ENCODE results near the gene CMTM8.

Gene CMTM8

GRCh38 chr3:32194653-32195052 is 43.8 kb upstream of the CMTM8 start:
- H2AK5ac ChIP-seq (ENCODE audit: low read length), result no peak overlapping the region
- no peaks in the 10 kb centered on the region for H3K27me3 ChIP-seq (ENCODE audit: insufficient read depth, low read length)
- no peak overlapping the region for H2AFZ ChIP-seq (ENCODE audit: insufficient read depth, low read length, poor library complexity)
- no peaks in the 10 kb centered on the region for H3K79me2 ChIP-seq (ENCODE audit: control insufficient read depth, insufficient read depth, low read length, poor library complexity)
- H3K4me3 ChIP-seq (ENCODE audit: low read depth, low read length), result no peak overlapping the region
- no peak overlapping the region for H3K4ac ChIP-seq (ENCODE audit: low read depth, low read length)
- no peak overlapping the region for H3K14ac ChIP-seq (ENCODE audit: low read length)
- no peaks in the 10 kb centered on the region for H3K36me3 ChIP-seq (ENCODE audit: control insufficient read depth in 1 of 2, insufficient read depth in 2 of 2, low read length in 2 of 2)
- no peak overlapping the region for H4K91ac ChIP-seq (ENCODE audit: low read depth, low read length)
- no CpG with 5 or more reads among the region's 1 CpG for WGBS (ENCODE audit: extremely low coverage, insufficient coverage, insufficient read length)
- no peak overlapping the region for H2BK12ac ChIP-seq (ENCODE audit: low read length)
- no peaks in the 10 kb centered on the region for H3K9me3 ChIP-seq (ENCODE audit: insufficient read depth, low read depth, low read length)
- no peak overlapping the region for H3K4me2 ChIP-seq (ENCODE audit: low read length)
- H3K79me1 ChIP-seq (ENCODE audit: low read length), result no peaks in the 10 kb centered on the region
- no peak overlapping the region for H2BK120ac ChIP-seq (ENCODE audit: insufficient read depth, low read length, poor library complexity)
- no peak overlapping the region for H2BK5ac ChIP-seq (ENCODE audit: low read depth, low read length, poor library complexity)
- H3K23ac ChIP-seq (ENCODE audit: low read length), result no peak overlapping the region
- no peak overlapping the region for H3K18ac ChIP-seq (ENCODE audit: low read length)
- H4K8ac ChIP-seq (ENCODE audit: low read depth, low read length), result no peak overlapping the region
- H3K9ac ChIP-seq (ENCODE audit: low read length), result no peak overlapping the region
- H3K27ac ChIP-seq (ENCODE audit: low read depth, low read length), result no peak overlapping the region
- DNase-seq, result no peak
- H3K4me1 ChIP-seq (ENCODE audit: control insufficient read depth in 1 of 2, insufficient read depth in 2 of 2, low read length in 2 of 2), result peaks cover 0 to 3% of the 10 kb centered on the region in 2 experiments
- no peak overlapping the region for H4K12ac ChIP-seq (ENCODE audit: low read depth, low read length)

- H2AFZ ChIP-seq (ENCODE audit: insufficient read depth, low read length, poor library complexity), result no peak overlapping the region
- no peak overlapping the region for H3K27ac ChIP-seq (ENCODE audit: low read depth, low read length)
- H3K4me2 ChIP-seq (ENCODE audit: low read length), result no peak overlapping the region
- H2AK5ac ChIP-seq (ENCODE audit: low read length), result no peak overlapping the region
- WGBS (ENCODE audit: extremely low coverage, insufficient coverage, insufficient read length), result no CpG with 5 or more reads among the region's 4 CpGs
- no peaks in the 10 kb centered on the region for H3K9me3 ChIP-seq (ENCODE audit: insufficient read depth, low read depth, low read length)
- H4K91ac ChIP-seq (ENCODE audit: low read depth, low read length), result no peak overlapping the region
- H2BK5ac ChIP-seq (ENCODE audit: low read depth, low read length, poor library complexity), result no peak overlapping the region
- H4K8ac ChIP-seq (ENCODE audit: low read depth, low read length), result no peak overlapping the region
- no peak overlapping the region for H2BK12ac ChIP-seq (ENCODE audit: low read length)
- no peak overlapping the region for H4K12ac ChIP-seq (ENCODE audit: low read depth, low read length)
- no peak overlapping the region for H3K9ac ChIP-seq (ENCODE audit: low read length)
- no peaks in the 10 kb centered on the region for H3K36me3 ChIP-seq (ENCODE audit: control insufficient read depth in 1 of 2, insufficient read depth in 2 of 2, low read length in 2 of 2)
- no peak for DNase-seq
- no peak overlapping the region for H3K18ac ChIP-seq (ENCODE audit: low read length)
- no peak overlapping the region for H3K4ac ChIP-seq (ENCODE audit: low read depth, low read length)
- peaks cover 0 to 3% of the 10 kb centered on the region in 2 experiments for H3K4me1 ChIP-seq (ENCODE audit: control insufficient read depth in 1 of 2, insufficient read depth in 2 of 2, low read length in 2 of 2)
- H3K79me2 ChIP-seq (ENCODE audit: control insufficient read depth, insufficient read depth, low read length, poor library complexity), result no peaks in the 10 kb centered on the region
- H3K4me3 ChIP-seq (ENCODE audit: low read depth, low read length), result no peak overlapping the region
- no peaks in the 10 kb centered on the region for H3K79me1 ChIP-seq (ENCODE audit: low read length)
- no peak overlapping the region for H3K14ac ChIP-seq (ENCODE audit: low read length)
- H2BK120ac ChIP-seq (ENCODE audit: insufficient read depth, low read length, poor library complexity), result no peak overlapping the region
- no peaks in the 10 kb centered on the region for H3K27me3 ChIP-seq (ENCODE audit: insufficient read depth, low read length)
- H3K23ac ChIP-seq (ENCODE audit: low read length), result no peak overlapping the region
Measured at GRCh38 chr3:32195995-32196540, 42.4 kb upstream of the CMTM8 start.

- Histone ChIP-seq H2BK120ac (ENCODE audit: insufficient read depth, low read length, poor library complexity) (no peak overlapping the region), H3K79me2 (ENCODE audit: control insufficient read depth, insufficient read depth, low read length, poor library complexity) (no peaks in the 10 kb centered on the region), H3K4me3 (ENCODE audit: low read depth, low read length) (no peak overlapping the region), H4K91ac (ENCODE audit: low read depth, low read length) (no peak overlapping the region), H4K12ac (ENCODE audit: low read depth, low read length) (no peak overlapping the region), H2BK12ac (ENCODE audit: low read length) (no peak overlapping the region), H2AFZ (ENCODE audit: insufficient read depth, low read length, poor library complexity) (no peak overlapping the region), H4K8ac (ENCODE audit: low read depth, low read length) (no peak overlapping the region), H2BK5ac (ENCODE audit: low read depth, low read length, poor library complexity) (no peak overlapping the region), H3K4me2 (ENCODE audit: low read length) (no peak overlapping the region), H3K9me3 (ENCODE audit: insufficient read depth, low read depth, low read length) (no peaks in the 10 kb centered on the region), H2AK5ac (ENCODE audit: low read length) (no peak overlapping the region), H3K9ac (ENCODE audit: low read length) (no peak overlapping the region), H3K36me3 (ENCODE audit: control insufficient read depth in 1 of 2, insufficient read depth in 2 of 2, low read length in 2 of 2) (no peaks in the 10 kb centered on the region), H3K14ac (ENCODE audit: low read length) (no peak overlapping the region), H3K79me1 (ENCODE audit: low read length) (no peaks in the 10 kb centered on the region), H3K18ac (ENCODE audit: low read length) (no peak overlapping the region), H3K23ac (ENCODE audit: low read length) (no peak overlapping the region), H3K27ac (ENCODE audit: low read depth, low read length) (no peak overlapping the region), H3K4me1 (ENCODE audit: control insufficient read depth in 1 of 2, insufficient read depth in 2 of 2, low read length in 2 of 2) (peaks cover 0 to 3% of the 10 kb centered on the region in 2 experiments), H3K4ac (ENCODE audit: low read depth, low read length) (no peak overlapping the region), H3K27me3 (ENCODE audit: insufficient read depth, low read length) (no peaks in the 10 kb centered on the region)
- no peak for DNase-seq
- no CpG with 5 or more reads among the region's 1 CpG for WGBS (ENCODE audit: extremely low coverage, insufficient coverage, insufficient read length)
Measured at GRCh38 chr3:32197991-32198390, 40.5 kb upstream of the CMTM8 start.

GRCh38 chr3:32198714-32199113 is 39.8 kb upstream of the CMTM8 start:
- Histone ChIP-seq H3K27ac (ENCODE audit: low read depth, low read length) (no peak overlapping the region), H3K18ac (ENCODE audit: low read length) (no peak overlapping the region), H3K27me3 (ENCODE audit: insufficient read depth, low read length) (no peaks in the 10 kb centered on the region), H3K4me2 (ENCODE audit: low read length) (no peak overlapping the region), H3K23ac (ENCODE audit: low read length) (no peak overlapping the region), H3K14ac (ENCODE audit: low read length) (no peak overlapping the region), H3K9me3 (ENCODE audit: insufficient read depth, low read depth, low read length) (no peaks in the 10 kb centered on the region), H3K4me1 (ENCODE audit: control insufficient read depth in 1 of 2, insufficient read depth in 2 of 2, low read length in 2 of 2) (peaks cover 0 to 3% of the 10 kb centered on the region in 2 experiments), H2BK12ac (ENCODE audit: low read length) (no peak overlapping the region), H3K4ac (ENCODE audit: low read depth, low read length) (no peak overlapping the region), H2AFZ (ENCODE audit: insufficient read depth, low read length, poor library complexity) (no peak overlapping the region), H2BK5ac (ENCODE audit: low read depth, low read length, poor library complexity) (no peak overlapping the region), H4K8ac (ENCODE audit: low read depth, low read length) (no peak overlapping the region), H2AK5ac (ENCODE audit: low read length) (no peak overlapping the region), H3K36me3 (ENCODE audit: control insufficient read depth in 1 of 2, insufficient read depth in 2 of 2, low read length in 2 of 2) (no peaks in the 10 kb centered on the region), H3K9ac (ENCODE audit: low read length) (no peak overlapping the region), H3K4me3 (ENCODE audit: low read depth, low read length) (no peak overlapping the region), H4K91ac (ENCODE audit: low read depth, low read length) (no peak overlapping the region), H3K79me1 (ENCODE audit: low read length) (no peaks in the 10 kb centered on the region), H4K12ac (ENCODE audit: low read depth, low read length) (no peak overlapping the region), H2BK120ac (ENCODE audit: insufficient read depth, low read length, poor library complexity) (no peak overlapping the region), H3K79me2 (ENCODE audit: control insufficient read depth, insufficient read depth, low read length, poor library complexity) (no peaks in the 10 kb centered on the region)
- DNase-seq, result no peak
- no CpG with 5 or more reads among the region's 3 CpGs for WGBS (ENCODE audit: extremely low coverage, insufficient coverage, insufficient read length)

All from trophoblast cell (in vitro differentiated cells and primary cell).